K562 (cell line): ENCODE data around the gene MORF4L1. TPM values are rescaled to one million over a fixed set of nuclear protein-coding genes. Genes with fewer than 3 reads are reported as not detected.

Experiments
- ASH1L ChIP-seq: fragments of 450-650 bp; IDR thresholded peaks from 2 replicates; pipeline ENCODE4 v1.6.1; 2018; ENCODE audit warnings: borderline replicate concordance, mild to moderate bottlenecking, low read depth; ENCODE audit not compliant: partially characterized antibody
- BDP1 ChIP-seq: IDR thresholded peaks from 3 replicates; pipeline ENCODE4 v1.6.1; 2011; ENCODE audit not compliant: insufficient read length, insufficient read depth
- ELF2 ChIP-seq: fragments of 250-450 bp; sonication (Bioruptor Pico); IDR thresholded peaks from 2 replicates; pipeline ENCODE4 v1.5.0; 2021; ENCODE audit warnings: mild to moderate bottlenecking
- HDAC6 ChIP-seq: IDR thresholded peaks from 2 replicates; pipeline ENCODE4 v1.6.1; 2012; ENCODE audit warnings: low read depth, mild to moderate bottlenecking, control low read depth, inconsistent platforms, low read length, moderate library complexity
- ILK ChIP-seq: fragments of 450-650 bp; IDR thresholded peaks from 2 replicates; pipeline ENCODE4 v1.6.1; 2016; ENCODE audit warnings: missing genetic modification characterization, low read depth, mild to moderate bottlenecking, missing compliant biosample characterization, moderate library complexity, borderline replicate concordance
- MXD1 ChIP-seq: fragments of 250-450 bp; sonication (Bioruptor Pico); IDR thresholded peaks from 2 replicates; pipeline ENCODE4 v1.8.0; 2021; ENCODE audit warnings: borderline replicate concordance, mild to moderate bottlenecking, moderate library complexity; ENCODE audit not compliant: poor library complexity, severe bottlenecking
- PHF8 ChIP-seq: fragments of 200-600 bp; sonication (generic); IDR thresholded peaks from 2 replicates; pipeline ENCODE4 v1.6.1; 2012; ENCODE audit warnings: mixed run types, mild to moderate bottlenecking, inconsistent platforms, low read length, moderate library complexity, borderline replicate concordance
- POU5F1 ChIP-seq: fragments of 150-350 bp; IDR thresholded peaks from 2 replicates; pipeline ENCODE4 v1.6.1; 2014; ENCODE audit warnings: borderline replicate concordance, low read length, low read depth, mild to moderate bottlenecking; ENCODE audit not compliant: partially characterized antibody
- RNF219 ChIP-seq: fragments of 250-450 bp; sonication (Bioruptor Pico); IDR thresholded peaks from 2 replicates; pipeline ENCODE4 v1.5.0; 2022; ENCODE audit warnings: mild to moderate bottlenecking
- SLC30A9 ChIP-seq: fragments of 250-450 bp; sonication (Bioruptor Pico); IDR thresholded peaks from 2 replicates; pipeline ENCODE4 v1.8.0; 2022; ENCODE audit warnings: mild to moderate bottlenecking, moderate library complexity
- TEAD2 ChIP-seq: fragments of 450-650 bp; IDR thresholded peaks from 2 replicates; pipeline ENCODE4 v1.6.1; 2016; ENCODE audit warnings: missing genetic modification characterization, control low read depth, missing compliant biosample characterization
- ZFP30 ChIP-seq: fragments of 250-450 bp; sonication (Bioruptor Pico); IDR thresholded peaks from 2 replicates; pipeline ENCODE4 v1.8.0; 2022; ENCODE audit warnings: moderate library complexity, mild to moderate bottlenecking, inconsistent platforms, borderline replicate concordance
- ZNF224 ChIP-seq: sonication (generic); formaldehyde crosslinking; IDR thresholded peaks from 2 replicates; pipeline ENCODE4 v1.8.0; 2022; ENCODE audit warnings: mild to moderate bottlenecking, missing genetic modification reagents
- ZNF398 ChIP-seq: fragments of 250-450 bp; sonication (Bioruptor Pico); IDR thresholded peaks from 2 replicates; pipeline ENCODE4 v1.8.0; 2021; ENCODE audit warnings: moderate library complexity, mild to moderate bottlenecking, inconsistent platforms
- polyA plus RNA-seq, 8 experiments: library from polyadenylated mRNA; depleted of rRNA in 4 of 8; stranded (reverse) in 5 of 8; unstranded in 3 of 8; fragments of >200 nt; fragmentation: Nextera tagmentation in 2 of 8; fragmentation: Illumina TruSeq in 1 of 8; extraction: Ambion mirVana in 2 of 8; extraction: Trizol in 1 of 8; gene quantifications; 2 replicates each; pipeline versions ENCODE4 v1.2.1 to v1.2.3, GENCODE V29; 2011 to 2014; ENCODE audit warnings: inconsistent platforms in 1 of 8, missing spikeins in 1 of 8
- total RNA-seq, 7 experiments: library from RNA; depleted of rRNA in 6 of 7; stranded (reverse); fragments of >200 nt in 6 of 7; fragmentation: Illumina TruSeq in 2 of 7; extraction: Trizol in 2 of 7; gene quantifications; 2 replicates each; pipeline versions ENCODE4 v1.2.1 to v1.2.3, GENCODE V29; 2011 to 2021; ENCODE audit warnings: low replicate concordance in 1 of 7
- TF ChIP-seq, protein P1 (sequence below), 3 experiments: fragments of 200-800 bp in 1 of 3; fragments of 250-450 bp in 1 of 3; fragments of 450-650 bp in 1 of 3; sonication (Bioruptor Pico) in 1 of 3; sonication (Bioruptor generic) in 1 of 3; formaldehyde crosslinking in 1 of 3; IDR thresholded peaks; 2 replicates each; pipeline versions ENCODE4 v1.6.1 to v1.8.0; 2016 to 2022; ENCODE audit warnings: mild to moderate bottlenecking in 2 of 3, missing genetic modification characterization in 2 of 3, missing compliant biosample characterization in 1 of 3, moderate library complexity in 1 of 3
- TF ChIP-seq, protein P2 (sequence below), 2 experiments: fragments of 450-650 bp; IDR thresholded peaks; 2 replicates each; pipeline ENCODE4 v1.6.1; 2016

MORF4L1 gene
- total and polyA plus RNA-seq, 9 of the 15 experiments (the other 6 are each of a cell fraction or from before 2014, with no cell fraction given), result 127 to 615 (median 281) TPM

DNA sequence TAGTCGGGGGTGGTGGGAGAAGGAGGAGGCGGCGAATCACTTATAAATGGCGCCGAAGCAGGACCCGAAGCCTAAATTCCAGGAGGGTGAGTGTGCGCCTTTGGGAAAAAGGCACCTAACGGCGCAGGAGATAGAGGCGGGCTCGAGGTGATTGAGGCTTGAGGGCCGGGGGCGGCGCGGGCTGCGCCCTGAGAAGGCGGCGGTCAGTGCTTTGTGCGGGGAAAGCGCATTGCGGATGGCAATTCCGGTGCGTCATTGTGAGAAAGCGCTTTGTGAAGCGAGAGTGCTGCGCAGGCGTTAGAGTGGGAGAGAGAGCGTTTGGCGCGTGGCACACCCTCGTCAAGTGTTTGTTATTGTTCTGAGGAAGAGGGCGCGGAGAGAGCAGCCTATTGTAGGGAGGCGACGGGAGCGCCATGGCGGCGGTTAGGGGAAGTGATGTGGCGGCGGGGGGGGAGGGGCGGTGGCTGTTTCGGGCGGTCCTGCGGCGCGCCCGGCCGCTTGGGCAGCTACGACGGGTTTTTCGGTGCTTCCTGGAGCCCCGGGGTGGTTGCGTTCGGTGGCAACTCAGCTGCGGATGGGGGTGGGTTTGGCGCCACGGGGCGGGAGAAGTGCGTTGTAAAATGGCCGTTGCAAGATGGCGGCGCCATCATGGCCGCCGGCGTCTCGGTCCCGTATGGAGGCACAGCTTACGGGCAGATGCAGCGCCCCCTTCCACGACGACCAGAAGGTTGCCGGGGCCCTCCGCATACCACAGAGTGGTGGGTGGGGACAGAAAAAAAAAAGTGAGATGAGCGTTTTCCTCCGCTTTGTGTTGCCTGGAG, 492 bp downstream of the MORF4L1 start (continued):
- TF ChIP-seq PHF8 (peak; percentile 87), BDP1 (no peak), ASH1L (peak; percentile 56), SLC30A9 (CRISPR knock-in tag) (no peak), ZFP30 (CRISPR knock-in tag) (no peak), RNF219 (no peak), HDAC6 (no peak), MXD1 (CRISPR knock-in tag) (no peak), TEAD2 (tag) (peak; percentile 66), POU5F1 (no peak), ELF2 (CRISPR knock-in tag) (no peak), ZNF224 (no peak), ZNF398 (CRISPR knock-in tag) (no peak), ILK (no peak)
- TF ChIP-seq, protein P1, sequence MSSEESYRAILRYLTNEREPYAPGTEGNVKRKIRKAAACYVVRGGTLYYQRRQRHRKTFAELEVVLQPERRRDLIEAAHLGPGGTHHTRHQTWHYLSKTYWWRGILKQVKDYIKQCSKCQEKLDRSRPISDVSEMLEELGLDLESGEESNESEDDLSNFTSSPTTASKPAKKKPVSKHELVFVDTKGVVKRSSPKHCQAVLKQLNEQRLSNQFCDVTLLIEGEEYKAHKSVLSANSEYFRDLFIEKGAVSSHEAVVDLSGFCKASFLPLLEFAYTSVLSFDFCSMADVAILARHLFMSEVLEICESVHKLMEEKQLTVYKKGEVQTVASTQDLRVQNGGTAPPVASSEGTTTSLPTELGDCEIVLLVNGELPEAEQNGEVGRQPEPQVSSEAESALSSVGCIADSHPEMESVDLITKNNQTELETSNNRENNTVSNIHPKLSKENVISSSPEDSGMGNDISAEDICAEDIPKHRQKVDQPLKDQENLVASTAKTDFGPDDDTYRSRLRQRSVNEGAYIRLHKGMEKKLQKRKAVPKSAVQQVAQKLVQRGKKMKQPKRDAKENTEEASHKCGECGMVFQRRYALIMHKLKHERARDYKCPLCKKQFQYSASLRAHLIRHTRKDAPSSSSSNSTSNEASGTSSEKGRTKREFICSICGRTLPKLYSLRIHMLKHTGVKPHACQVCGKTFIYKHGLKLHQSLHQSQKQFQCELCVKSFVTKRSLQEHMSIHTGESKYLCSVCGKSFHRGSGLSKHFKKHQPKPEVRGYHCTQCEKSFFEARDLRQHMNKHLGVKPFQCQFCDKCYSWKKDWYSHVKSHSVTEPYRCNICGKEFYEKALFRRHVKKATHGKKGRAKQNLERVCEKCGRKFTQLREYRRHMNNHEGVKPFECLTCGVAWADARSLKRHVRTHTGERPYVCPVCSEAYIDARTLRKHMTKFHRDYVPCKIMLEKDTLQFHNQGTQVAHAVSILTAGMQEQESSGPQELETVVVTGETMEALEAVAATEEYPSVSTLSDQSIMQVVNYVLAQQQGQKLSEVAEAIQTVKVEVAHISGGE (CRISPR knock-in tag; IDR thresholded peaks at IDR 0.05), result no peak
- TF ChIP-seq, protein P2, sequence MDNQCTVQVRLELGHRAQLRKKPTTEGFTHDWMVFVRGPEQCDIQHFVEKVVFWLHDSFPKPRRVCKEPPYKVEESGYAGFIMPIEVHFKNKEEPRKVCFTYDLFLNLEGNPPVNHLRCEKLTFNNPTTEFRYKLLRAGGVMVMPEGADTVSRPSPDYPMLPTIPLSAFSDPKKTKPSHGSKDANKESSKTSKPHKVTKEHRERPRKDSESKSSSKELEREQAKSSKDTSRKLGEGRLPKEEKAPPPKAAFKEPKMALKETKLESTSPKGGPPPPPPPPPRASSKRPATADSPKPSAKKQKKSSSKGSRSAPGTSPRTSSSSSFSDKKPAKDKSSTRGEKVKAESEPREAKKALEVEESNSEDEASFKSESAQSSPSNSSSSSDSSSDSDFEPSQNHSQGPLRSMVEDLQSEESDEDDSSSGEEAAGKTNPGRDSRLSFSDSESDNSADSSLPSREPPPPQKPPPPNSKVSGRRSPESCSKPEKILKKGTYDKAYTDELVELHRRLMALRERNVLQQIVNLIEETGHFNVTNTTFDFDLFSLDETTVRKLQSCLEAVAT (IDR thresholded peaks at IDR 0.05), result peak; percentile 74 to 85
